ENCODE data around the gene MRPS18B. TPM values are rescaled to one million over a fixed set of nuclear protein-coding genes. Genes with fewer than 3 reads are reported as not detected.

MRPS18B gene
- total and polyA plus RNA-seq, 12 donors, result 48.4 to 169 (median 127) TPM

- WGBS, 2 donors, result 97% methylated on average over 11 of the region's 11 CpGs
- TF ChIP-seq CTCF (IDR thresholded peaks at IDR 0.05), result no peak
- H3K27me3 ChIP-seq, result no peaks in the 10 kb centered on the region
- H3K27ac ChIP-seq, result peak overlapping the region in 3 of 10 donors; percentile 89 to 97 (median 90)
- ATAC-seq (no peak), DNase-seq (no peak)
- H3K36me3 ChIP-seq, result peaks cover 6 to 71% (median 50%) of the 10 kb centered on the region in 9 donors
- H3K4me3 ChIP-seq, result no peak overlapping the region
- intact Hi-C loops (cut with DNase I), result loop anchor here in 3 of 10 donors (5.0 kb wide), 3 partner anchors 68 to 123 kb away; partner anchors contain the start of genes FLOT1 (in 1 of the 3), IER3 (in 1 of the 3), PPP1R18 (in 1 of the 3) and TUBB (in 1 of the 3)
- H3K9me3 ChIP-seq, result no peaks in the 10 kb centered on the region
- H3K4me1 ChIP-seq, result peaks cover 9 to 18% (median 15%) of the 10 kb centered on the region in 9 donors
Observed at GRCh38 chr6:30619561-30619960, 1.9 kb downstream of the MRPS18B start.

GRCh38 chr6:30625511-30625910 lies 7.9 kb downstream of the MRPS18B start:
- H3K27ac ChIP-seq, result no peak overlapping the region

GRCh38 chr6:30626484-30627366 lies 9.1 kb downstream of the MRPS18B start, which contains the start of gene ATAT1:
TSS of gene ATAT1 (plus strand) at chr6:30626874.
- no peaks in the 10 kb centered on the region for H3K27me3 ChIP-seq
- TF ChIP-seq CTCF (IDR thresholded peaks at IDR 0.05), result peak in 7 of 9 donors; percentile 16 to 63 (median 48)
- H3K4me1 ChIP-seq, result peaks cover 3 to 20% (median 10%) of the 10 kb centered on the region in 9 donors
- H3K36me3 ChIP-seq, result peaks cover 0 to 86% (median 38%) of the 10 kb centered on the region in 9 donors
- intact Hi-C loops (cut with DNase I), result loop anchor here in 3 of 10 donors (5.0 kb wide), 2 partner anchors 46 to 96 kb away; partner anchors contain the start of genes DHX16 (in 2 of the 3) and TUBB (in 1 of the 3)
- H3K9me3 ChIP-seq, result no peaks in the 10 kb centered on the region
- peak within 1 kb of the TSS; percentile 74 to 94 (median 84) for H3K27ac ChIP-seq
- peak; percentile 89 to 91 for DNase-seq
- WGBS, 2 donors, result 2 to 3% methylated on average over 36 of the region's 36 CpGs
- H3K4me3 ChIP-seq, result peak within 1 kb of the TSS; percentile 38 to 86 (median 60)
- ATAC-seq, result peak; percentile 94 to 99 (median 97)

More at GRCh38 chr6:30625511-30625910, 7.9 kb downstream of the MRPS18B start:
- 96 to 98% methylated on average over 8 of the region's 8 CpGs for WGBS, 2 donors
- TF ChIP-seq CTCF (IDR thresholded peaks at IDR 0.05), result no peak
- intact Hi-C loops (cut with DNase I), result loop anchor here in 3 of 10 donors (5.0 kb wide), 2 partner anchors 47 to 97 kb away; partner anchors contain the start of genes DHX16 (in 2 of the 3) and TUBB (in 1 of the 3)
- DNase-seq, result no peak
- H3K4me3 ChIP-seq, result no peak overlapping the region
- H3K9me3 ChIP-seq, result no peaks in the 10 kb centered on the region
- H3K4me1 ChIP-seq, result peaks cover 3 to 20% (median 10%) of the 10 kb centered on the region in 9 donors
- peak in 1 of 8 donors; percentile 6 for ATAC-seq
- H3K36me3 ChIP-seq, result peaks cover 0 to 86% (median 50%) of the 10 kb centered on the region in 9 donors
- H3K27me3 ChIP-seq, result no peaks in the 10 kb centered on the region

- H3K9me3 ChIP-seq, result no peaks in the 10 kb centered on the region
- DNase-seq, result no peak
- intact Hi-C loops (cut with DNase I), result no loop called here
- peaks cover 0 to 89% (median 13%) of the 10 kb centered on the region in 9 donors for H3K36me3 ChIP-seq
- no peak for TF ChIP-seq CTCF (IDR thresholded peaks at IDR 0.05)
- no peak overlapping the region for H3K4me3 ChIP-seq
- no peaks in the 10 kb centered on the region for H3K4me1 ChIP-seq
- 94 to 97% methylated on average over 3 of the region's 3 CpGs for WGBS, 2 donors
- no peak for ATAC-seq
- H3K27me3 ChIP-seq, result no peaks in the 10 kb centered on the region
- no peak overlapping the region for H3K27ac ChIP-seq
Observed at GRCh38 chr6:30635834-30636233, 18.2 kb downstream of the MRPS18B start.

Measured in heart right ventricle (tissue), 16 donors.